Lung (tissue), 12 donors: Measurements from ENCODE around the gene KRT222. TPM values are rescaled to one million over a fixed set of nuclear protein-coding genes. Genes with fewer than 3 reads are reported as not detected.
A peak's percentile ranks its signal among the peaks of the same experiment; 100 is the strongest.

Source experiments
- ATAC-seq: fragments of 200-7000 bp; cut with Tn5 transposase; one replicate; pipeline ENCODE4 v1.9.1; 2020; ENCODE audit warnings: moderate number of reproducible peaks; ENCODE audit not compliant: insufficient read depth, low FRiP score
- DNase-seq, 3 donors: peaks; one replicate each; pipeline ENCODE4 v3.0.0-alpha.2; 2013 to 2017
- H3K27ac ChIP-seq, 2 donors: one replicate each; pipeline ENCODE4 v1.5.1; 2013; ENCODE audit warnings: mild to moderate bottlenecking in 2 of 2, moderate library complexity in 2 of 2, control low read depth in 1 of 2, inconsistent platforms in 1 of 2, low read depth in 1 of 2, low read length in 1 of 2
- H3K27me3 ChIP-seq, 3 donors: one replicate each; pipeline ENCODE4 v1.5.1; 2013; ENCODE audit warnings: low read length in 2 of 3; ENCODE audit not compliant: control insufficient read depth in 3 of 3, insufficient read depth in 3 of 3
- H3K36me3 ChIP-seq, 4 donors: one replicate each; pipeline ENCODE4 v1.5.1; 2013; ENCODE audit warnings: low read length in 4 of 4, mild to moderate bottlenecking in 1 of 4, moderate library complexity in 1 of 4; ENCODE audit not compliant: control insufficient read depth in 4 of 4, insufficient read depth in 4 of 4
- H3K4me1 ChIP-seq, 5 donors: one replicate each; pipeline ENCODE4 v1.5.1; 2013; ENCODE audit warnings: low read length in 5 of 5, mild to moderate bottlenecking in 2 of 5, moderate library complexity in 1 of 5; ENCODE audit not compliant: control insufficient read depth in 5 of 5, insufficient read depth in 5 of 5
- H3K4me3 ChIP-seq: one replicate; pipeline ENCODE4 v1.5.1; 2013; ENCODE audit warnings: mild to moderate bottlenecking, control low read depth, moderate library complexity
- H3K9ac ChIP-seq, 2 donors: one replicate each; pipeline ENCODE4 v1.5.1; 2013; ENCODE audit warnings: low read length in 2 of 2, control low read depth in 1 of 2; ENCODE audit not compliant: insufficient read depth in 1 of 2
- H3K9me3 ChIP-seq, 4 donors: one replicate each; pipeline ENCODE4 v1.5.1; 2013; ENCODE audit warnings: low read length in 3 of 4, mild to moderate bottlenecking in 1 of 4, moderate library complexity in 1 of 4; ENCODE audit not compliant: control insufficient read depth in 4 of 4, insufficient read depth in 3 of 4
- CTCF ChIP-seq: IDR thresholded peaks from 2 replicates; pipeline ENCODE4 v1.5.1; 2012; ENCODE audit warnings: mild to moderate bottlenecking; ENCODE audit errors: control extremely low read depth, extremely low read depth
- WGBS, 2 donors: extraction: QIAGEN DNeasy Blood & Tissue Kit; methylation state at CpG; one replicate each; pipeline ENCODE4 v1.1.7; 2013; 5-methylcytosine and 5-hydroxymethylcytosine counted together
- polyA plus RNA-seq, 2 donors: library from polyadenylated mRNA; stranded (reverse); fragments of 200-250 nt; gene quantifications; one replicate each; pipeline ENCODE4 v1.2.1, GENCODE V29; 2013
- total RNA-seq, 2 donors: library from RNA; depleted of rRNA in 1 of 2; stranded (reverse); fragments of >200 nt in 1 of 2; gene quantifications; one replicate each; pipeline ENCODE4 v1.2.1, GENCODE V29; 2014 to 2021
- donor health status: control.
- donor health status: control.
- donor health status: Bipolar disorder and iron deficiency.
- donor health status: healthy.
- donor health status: DM: yes; HTN: yes; CAD: no.

KRT222 gene
- total and polyA plus RNA-seq, 4 donors: 0.10 to 0.26 (median 0.18) TPM; not detected in 1

GRCh38 chr17:40606548-40607353 is 58.2 kb downstream of the KRT222 start:
- no peaks in the 10 kb centered on the region for H3K27me3 ChIP-seq
- H3K9ac ChIP-seq: no peak overlapping the region
- H3K4me1 ChIP-seq: peaks cover 0 to 11% (median 0%) of the 10 kb centered on the region in 5 donors
- H3K4me3 ChIP-seq: no peak overlapping the region
- no peak for TF ChIP-seq CTCF
- H3K27ac ChIP-seq: peak overlapping the region in 1 of 2 donors; percentile 35
- H3K9me3 ChIP-seq: no peaks in the 10 kb centered on the region
- ATAC-seq (peak; percentile 16), DNase-seq (peak in 2 of 3 donors; percentile 37 to 58)
- H3K36me3 ChIP-seq: no peaks in the 10 kb centered on the region
- WGBS, 2 donors: 63 to 77% methylated on average over 10 of the region's 10 CpGs

DNA sequence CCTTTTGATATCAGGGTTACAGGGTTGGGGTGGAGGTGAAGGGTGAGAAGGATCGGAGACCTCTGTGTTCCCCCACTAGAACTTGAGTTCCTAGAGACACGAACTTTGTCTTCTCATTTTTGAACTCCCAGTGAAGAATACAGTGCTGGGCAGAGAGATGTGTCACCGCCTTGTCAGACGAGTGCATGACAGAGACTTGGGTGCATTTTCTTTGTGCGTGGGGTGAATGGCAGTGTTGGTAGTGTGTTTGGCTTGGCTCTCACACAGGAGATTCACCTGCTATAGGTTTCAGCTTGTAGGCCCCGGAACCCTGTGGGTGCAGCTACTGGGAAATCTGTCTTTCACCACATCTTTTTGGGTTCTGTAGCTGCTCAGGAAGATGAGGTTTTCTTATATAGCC is 59.7 kb downstream of the KRT222 start:
- 90 to 93% methylated on average over 6 of the region's 6 CpGs for WGBS, 2 donors
- Histone ChIP-seq H3K27ac (no peak overlapping the region), H3K27me3 (no peaks in the 10 kb centered on the region), H3K4me3 (no peak overlapping the region), H3K4me1 (peaks cover 0 to 11% (median 0%) of the 10 kb centered on the region in 5 donors), H3K9ac (no peak overlapping the region), H3K36me3 (no peaks in the 10 kb centered on the region), H3K9me3 (no peaks in the 10 kb centered on the region)
- no peak for DNase-seq
- TF ChIP-seq CTCF: no peak
- ATAC-seq: no peak

Other genes starting within 250 kb of the KRT222 start
- 10 to 100 TPM in 1 of 2 donors, 1 to 10 TPM in 1; 5.9 to 21.6 TPM for gene TOP2A, start 247.3 kb downstream of the KRT222 start, total RNA-seq
- 10 to 100 TPM in 1 of 2 donors, 1 to 10 TPM in 1; 2.6 to 13.4 TPM for gene TOP2A, start 247.3 kb downstream of the KRT222 start, polyA plus RNA-seq
- gene IGFBP4, start 221.7 kb downstream of the KRT222 start, total RNA-seq: 100 to 1,000 TPM; 205 to 565 TPM
- gene IGFBP4, start 221.7 kb downstream of the KRT222 start, polyA plus RNA-seq: 100 to 1,000 TPM; 197 to 225 TPM
- 1 to 10 TPM in 1 of 2 donors, under 1 TPM in 1; 0.17 to 6.8 TPM for gene TNS4, start 163.6 kb downstream of the KRT222 start, total RNA-seq
- 1 to 10 TPM; 2.0 to 2.3 TPM for gene TNS4, start 163.6 kb downstream of the KRT222 start, polyA plus RNA-seq
- gene CCR7, start 99.7 kb downstream of the KRT222 start, total RNA-seq: 1 to 10 TPM; 1.8 to 4.0 TPM
- 1 to 10 TPM; 2.1 to 5.9 TPM for gene CCR7, start 99.7 kb downstream of the KRT222 start, polyA plus RNA-seq
- gene SMARCE1, start 17.4 kb downstream of the KRT222 start, total RNA-seq: 100 to 1,000 TPM in 1 of 2 donors, 10 to 100 TPM in 1; 76.4 to 137 TPM
- gene SMARCE1, start 17.4 kb downstream of the KRT222 start, polyA plus RNA-seq: 10 to 100 TPM; 55.2 to 58.1 TPM
- not detected for gene KRT24, start 38.6 kb upstream of the KRT222 start, total RNA-seq
- under 1 TPM; 0.05 to 0.08 TPM for gene KRT24, start 38.6 kb upstream of the KRT222 start, polyA plus RNA-seq
- not detected for gene KRT25, start 90.2 kb upstream of the KRT222 start, total RNA-seq
- not detected for gene KRT25, start 90.2 kb upstream of the KRT222 start, polyA plus RNA-seq
- not detected for gene KRT26, start 107.0 kb upstream of the KRT222 start, total RNA-seq
- not detected for gene KRT26, start 107.0 kb upstream of the KRT222 start, polyA plus RNA-seq
- gene KRT27, start 117.4 kb upstream of the KRT222 start, total RNA-seq: under 1 TPM; 0.14 to 0.71 TPM
- 1 to 10 TPM in 1 of 2 donors, under 1 TPM in 1; 0.39 to 1.5 TPM for gene KRT27, start 117.4 kb upstream of the KRT222 start, polyA plus RNA-seq
- not detected for gene KRT28, start 134.8 kb upstream of the KRT222 start, total RNA-seq
- gene KRT28, start 134.8 kb upstream of the KRT222 start, polyA plus RNA-seq: not detected
- gene KRT10, start 157.4 kb upstream of the KRT222 start, total RNA-seq: 10 to 100 TPM in 1 of 2 donors, 1 to 10 TPM in 1; 4.6 to 34.7 TPM
- gene KRT10, start 157.4 kb upstream of the KRT222 start, polyA plus RNA-seq: 10 to 100 TPM; 21.0 to 60.6 TPM
- gene KRT12, start 202.0 kb upstream of the KRT222 start, total RNA-seq: not detected
- not detected for gene KRT12, start 202.0 kb upstream of the KRT222 start, polyA plus RNA-seq
- under 1 TPM in 1 of 2 donors, not detected in 1; 0.31 TPM for gene KRT20, start 220.1 kb upstream of the KRT222 start, total RNA-seq
- under 1 TPM in 1 of 2 donors, not detected in 1; 0.24 TPM for gene KRT20, start 220.1 kb upstream of the KRT222 start, polyA plus RNA-seq